OCI-LY3 (cell line): ENCODE results near the gene MS4A2.
"Not testable (repeated sequence)": the region's sequence is repeated elsewhere in the genome, so short reads cannot be mapped to it uniquely, and the experiment has no call there.

Source experiments
- H2AFZ ChIP-seq: fragments of 200-600, 300-600 bp; shearing (Covaris generic); 2 replicates; pipeline ENCODE4 v1.6.0; 2014; ENCODE audit warnings: antibody characterized with exemption, low read depth, low read length
- H3K27ac ChIP-seq: fragments of 200-600, 300-600 bp; sonication (generic); 2 replicates; pipeline ENCODE4 v1.5.1; 2014; ENCODE audit warnings: mild to moderate bottlenecking, low read length, moderate library complexity, mixed read lengths
- H3K27me3 ChIP-seq: fragments of 200-600, 300-600 bp; sonication (generic); 2 replicates; pipeline ENCODE4 v1.6.1; 2014; ENCODE audit warnings: low read depth, low read length, mixed read lengths
- H3K36me3 ChIP-seq: fragments of 200-600, 300-600 bp; sonication (generic); replicated peaks from 2 replicates; pipeline ENCODE3; 2014; ENCODE audit warnings: low read depth, low read length, mixed read lengths
- H3K4me1 ChIP-seq: fragments of 300-600, 200-600 bp; sonication (generic); 2 replicates; pipeline ENCODE4 v1.6.1; 2014; ENCODE audit warnings: low read length, mixed read lengths
- H3K4me2 ChIP-seq: fragments of 200-600, 300-600 bp; sonication (generic); 2 replicates; pipeline ENCODE4 v1.6.1; 2014; ENCODE audit warnings: low read length, mixed read lengths
- H3K4me3 ChIP-seq: fragments of 300-600, 200-600 bp; sonication (generic); 2 replicates; pipeline ENCODE4 v1.5.1; 2014; ENCODE audit warnings: antibody characterized with exemption, mild to moderate bottlenecking, low read length, moderate library complexity
- H3K79me2 ChIP-seq: fragments of 300-600, 200-600 bp; shearing (Covaris generic); 2 replicates; pipeline ENCODE4 v1.6.1; 2014; ENCODE audit warnings: mild to moderate bottlenecking, low read length, mixed read lengths
- H3K9ac ChIP-seq: fragments of 300-600, 200-600 bp; shearing (Covaris generic); 2 replicates; pipeline ENCODE4 v1.6.0; 2014; ENCODE audit warnings: mild to moderate bottlenecking, low read length, moderate library complexity
- H3K9me3 ChIP-seq: fragments of 200-600, 300-600 bp; shearing (Covaris generic); 2 replicates; pipeline ENCODE4 v1.6.1; 2014; ENCODE audit warnings: low read length, mixed read lengths; ENCODE audit not compliant: insufficient read depth
- H4K20me1 ChIP-seq: fragments of 200-600, 300-600 bp; sonication (generic); 2 replicates; pipeline ENCODE4 v1.6.1; 2016; ENCODE audit warnings: low read length, mixed read lengths; ENCODE audit not compliant: insufficient read depth
- EZH2phosphoT487 ChIP-seq: fragments of 200-600 bp; shearing (Covaris generic); IDR thresholded peaks from 2 replicates; pipeline ENCODE4 v1.6.1; 2018; ENCODE audit warnings: antibody characterized with exemption, mixed run types, low read depth
- TF ChIP-seq, protein P1 (sequence below): fragments of 200-600, 300-600 bp; sonication (generic); IDR thresholded peaks from 2 replicates; pipeline ENCODE4 v1.5.1; 2014; ENCODE audit warnings: antibody characterized with exemption, low read length, low read depth

The MS4A2 gene

DNA sequence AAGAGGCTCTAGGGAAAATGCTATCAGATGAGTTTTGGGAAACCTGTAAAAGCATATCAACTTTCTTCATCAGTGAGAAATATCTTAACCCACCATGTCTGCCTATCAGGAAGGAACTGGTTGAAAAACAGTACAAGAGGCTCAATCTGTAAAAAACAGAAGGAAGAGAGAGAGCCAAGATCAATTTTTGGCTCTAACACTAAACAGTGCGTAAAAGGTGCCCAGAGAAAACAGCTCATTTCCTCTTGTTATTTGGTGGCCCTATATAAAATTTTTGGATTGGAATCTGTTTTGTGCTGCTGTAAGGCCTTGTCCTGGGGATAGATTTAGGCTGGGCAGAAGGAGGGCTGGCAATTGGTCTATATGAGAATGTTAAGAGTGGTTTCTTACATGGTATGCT is 12.1 kb downstream of the MS4A2 start:
- H3K9me3 ChIP-seq, result no peaks in the 10 kb centered on the region
- H3K4me1 ChIP-seq, result no peaks in the 10 kb centered on the region
- H3K4me2 ChIP-seq, result no peak overlapping the region
- TF ChIP-seq EZH2phosphoT487, result no peak
- TF ChIP-seq, protein P1, sequence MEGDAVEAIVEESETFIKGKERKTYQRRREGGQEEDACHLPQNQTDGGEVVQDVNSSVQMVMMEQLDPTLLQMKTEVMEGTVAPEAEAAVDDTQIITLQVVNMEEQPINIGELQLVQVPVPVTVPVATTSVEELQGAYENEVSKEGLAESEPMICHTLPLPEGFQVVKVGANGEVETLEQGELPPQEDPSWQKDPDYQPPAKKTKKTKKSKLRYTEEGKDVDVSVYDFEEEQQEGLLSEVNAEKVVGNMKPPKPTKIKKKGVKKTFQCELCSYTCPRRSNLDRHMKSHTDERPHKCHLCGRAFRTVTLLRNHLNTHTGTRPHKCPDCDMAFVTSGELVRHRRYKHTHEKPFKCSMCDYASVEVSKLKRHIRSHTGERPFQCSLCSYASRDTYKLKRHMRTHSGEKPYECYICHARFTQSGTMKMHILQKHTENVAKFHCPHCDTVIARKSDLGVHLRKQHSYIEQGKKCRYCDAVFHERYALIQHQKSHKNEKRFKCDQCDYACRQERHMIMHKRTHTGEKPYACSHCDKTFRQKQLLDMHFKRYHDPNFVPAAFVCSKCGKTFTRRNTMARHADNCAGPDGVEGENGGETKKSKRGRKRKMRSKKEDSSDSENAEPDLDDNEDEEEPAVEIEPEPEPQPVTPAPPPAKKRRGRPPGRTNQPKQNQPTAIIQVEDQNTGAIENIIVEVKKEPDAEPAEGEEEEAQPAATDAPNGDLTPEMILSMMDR, result no peak
- H3K27ac ChIP-seq, result no peak overlapping the region
- H3K36me3 ChIP-seq, result no peaks in the 10 kb centered on the region
- no peaks in the 10 kb centered on the region for H3K79me2 ChIP-seq
- H3K9ac ChIP-seq, result no peak overlapping the region
- H3K4me3 ChIP-seq, result no peak overlapping the region
- H2AFZ ChIP-seq, result no peak overlapping the region
- H3K27me3 ChIP-seq, result no peaks in the 10 kb centered on the region
- H4K20me1 ChIP-seq, result no peaks in the 10 kb centered on the region

DNA sequence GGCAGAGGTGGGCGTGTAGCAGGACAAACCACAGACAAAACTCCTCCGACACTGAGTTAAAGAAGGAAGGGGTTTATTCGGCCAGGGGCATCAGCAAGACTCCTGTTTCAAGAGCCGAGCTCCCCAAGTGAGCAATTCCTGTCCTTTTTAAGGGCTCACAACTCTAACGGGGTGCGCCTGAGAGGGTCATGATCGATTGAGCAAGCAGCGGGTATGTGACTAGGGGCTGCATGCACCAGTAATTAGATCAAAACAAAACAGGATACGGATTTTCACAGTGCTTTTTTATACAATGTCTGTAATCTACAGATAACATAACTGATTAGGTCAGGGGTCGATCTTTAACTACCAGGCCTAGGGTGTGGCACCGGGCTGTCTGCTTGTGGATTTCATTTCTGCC is 12.9 kb downstream of the MS4A2 start:
- H3K4me2 ChIP-seq, H3K27me3 ChIP-seq, H4K20me1 ChIP-seq, H3K4me3 ChIP-seq, H3K9ac ChIP-seq, H3K79me2 ChIP-seq, H2AFZ ChIP-seq, H3K4me1 ChIP-seq, H3K36me3 ChIP-seq, H3K9me3 ChIP-seq, H3K27ac ChIP-seq: not testable (repeated sequence)

DNA sequence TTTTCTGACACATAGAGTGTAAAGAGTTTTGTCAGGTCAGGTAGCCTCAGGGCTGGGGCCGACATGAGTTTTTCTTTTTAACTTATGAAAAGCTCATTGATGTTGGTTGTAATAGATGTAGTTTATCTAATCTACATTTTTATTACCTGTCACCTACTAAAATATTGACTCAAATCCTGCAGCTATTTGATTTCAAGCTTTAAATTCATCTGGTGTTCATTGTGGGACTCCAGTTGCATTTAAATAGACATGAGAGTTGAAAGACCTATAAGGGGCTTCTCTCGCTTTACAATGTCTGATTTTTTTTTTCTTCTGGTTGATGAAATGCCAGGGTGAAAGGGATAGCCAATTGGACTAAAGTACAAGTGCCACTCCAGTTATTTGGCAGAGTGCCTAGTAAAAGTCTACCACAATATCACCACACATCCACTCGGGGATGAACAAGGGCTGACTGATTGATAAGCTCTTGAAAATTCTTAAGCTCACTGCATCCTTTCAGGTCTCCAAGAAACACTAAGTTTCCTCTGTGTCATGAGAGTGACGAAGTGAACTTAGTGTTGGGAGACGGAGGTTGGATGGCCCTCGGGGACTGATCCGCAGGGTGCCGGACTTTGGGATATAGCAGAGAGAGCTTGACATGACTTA is 16.1 kb downstream of the MS4A2 start:
- H3K36me3 ChIP-seq, H3K79me2 ChIP-seq, H3K27ac ChIP-seq, H3K9ac ChIP-seq, H3K27me3 ChIP-seq, H2AFZ ChIP-seq, H3K4me3 ChIP-seq, H4K20me1 ChIP-seq, H3K4me1 ChIP-seq, H3K4me2 ChIP-seq, H3K9me3 ChIP-seq: not testable (repeated sequence)

DNA sequence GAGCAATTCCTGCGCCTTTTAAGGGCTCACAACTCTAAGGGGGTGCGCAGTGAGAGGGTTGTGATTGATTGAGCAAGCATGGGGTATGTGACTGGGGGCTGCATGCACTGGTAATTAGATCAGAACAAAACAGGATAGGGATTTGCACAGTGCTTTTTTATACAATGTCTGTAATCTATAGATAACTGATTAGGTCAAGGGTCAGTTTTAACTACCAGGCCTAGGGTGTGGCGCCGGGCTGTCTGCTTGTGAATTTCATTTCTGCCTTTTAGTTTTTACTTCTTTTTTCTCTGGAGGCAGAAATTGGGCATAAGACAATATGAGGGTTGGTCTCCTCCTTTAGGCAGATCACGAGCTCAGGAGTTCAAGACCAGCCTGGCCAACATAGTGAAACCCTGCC is 20.2 kb downstream of the MS4A2 start:
- H3K9ac ChIP-seq, H3K9me3 ChIP-seq, H4K20me1 ChIP-seq, H3K4me1 ChIP-seq, H3K27me3 ChIP-seq, H3K36me3 ChIP-seq, H3K4me2 ChIP-seq, H3K4me3 ChIP-seq, H3K79me2 ChIP-seq, H2AFZ ChIP-seq, H3K27ac ChIP-seq: not testable (repeated sequence)

DNA sequence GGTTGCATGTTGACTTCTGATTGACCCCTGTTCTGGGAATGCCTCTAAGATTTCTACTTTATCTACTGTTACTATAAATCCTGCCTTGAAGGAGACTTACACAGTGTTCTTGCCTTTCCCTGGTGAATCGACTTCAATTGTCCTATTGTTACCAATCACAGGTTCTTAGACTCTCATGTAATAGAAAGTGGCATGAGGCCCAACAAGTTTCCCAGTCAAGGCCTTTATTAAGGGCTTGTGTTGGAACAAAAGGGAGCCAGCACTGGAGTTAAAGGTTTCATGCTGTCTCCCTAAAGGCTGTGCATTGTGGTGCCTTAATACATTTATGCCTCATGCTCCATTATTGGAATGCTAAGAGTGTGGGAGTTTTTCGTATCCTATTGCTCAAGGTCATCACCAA is 23.3 kb downstream of the MS4A2 start:
- no peak overlapping the region for H3K27ac ChIP-seq
- H3K9me3 ChIP-seq, result no peaks in the 10 kb centered on the region
- TF ChIP-seq, protein P1, result no peak
- TF ChIP-seq EZH2phosphoT487, result no peak
- H3K36me3 ChIP-seq, result no peaks in the 10 kb centered on the region
- no peaks in the 10 kb centered on the region for H3K4me1 ChIP-seq
- no peak overlapping the region for H3K4me3 ChIP-seq
- no peaks in the 10 kb centered on the region for H3K79me2 ChIP-seq
- no peaks in the 10 kb centered on the region for H4K20me1 ChIP-seq
- no peak overlapping the region for H3K4me2 ChIP-seq
- H2AFZ ChIP-seq, result no peak overlapping the region
- H3K9ac ChIP-seq, result no peak overlapping the region
- H3K27me3 ChIP-seq, result 0 out of 2 replicates have a peak, but pooled peaks cover 3% of the 10 kb centered on the region
